Panc1 (cell line): ENCODE data around the gene C14orf132. TPM values are rescaled to one million over a fixed set of nuclear protein-coding genes. Genes with fewer than 3 reads are reported as not detected.

Source experiments
- ATAC-seq: fragments of 200-7000 bp; cut with Tn5 transposase; 2 replicates; pipeline ENCODE4 v1.9.1; 2020; ENCODE audit warnings: mild to moderate bottlenecking, moderate library complexity
- BruUV-seq: library from RNA; stranded (reverse); fragments of 400-500 nt; replicated peaks from 2 replicates; lab custom pipeline; 2021; lab: Mats Ljungman, UMichigan
- CTCF ChIA-PET: fragments of 300-600 bp; sonication (Branson Sonifier 250); formaldehyde crosslinking; loops from one replicate; lab custom pipeline; 2022; ENCODE audit warnings: antibody characterized with exemption; lab: Charles Lee
- POLR2A ChIA-PET: fragments of 300-600 bp; sonication (Branson Sonifier 250); formaldehyde crosslinking; loops from one replicate; lab custom pipeline; 2022; ENCODE audit warnings: antibody characterized with exemption; lab: Charles Lee
- DNase-seq: peaks from one replicate; pipeline ENCODE4 v3.0.0-alpha.2; 2010; ENCODE audit warnings: low read depth, low spot score
- H3K27ac ChIP-seq: 2 replicates; pipeline ENCODE4 v1.5.1; 2011; ENCODE audit warnings: mild to moderate bottlenecking, low read length, inconsistent platforms
- H3K27me3 ChIP-seq: fragments of 200-500 bp; sonication (Bioruptor generic); 2 replicates; pipeline ENCODE4 v1.6.0; 2014; ENCODE audit warnings: low read length, inconsistent platforms; ENCODE audit not compliant: control insufficient read depth, insufficient read depth
- H3K36me3 ChIP-seq: fragments of 200-500 bp; sonication (Bioruptor generic); 2 replicates; pipeline ENCODE4 v1.5.1; 2014; ENCODE audit warnings: inconsistent platforms, mild to moderate bottlenecking, low read length, moderate library complexity; ENCODE audit not compliant: control insufficient read depth, insufficient read depth
- H3K4me1 ChIP-seq: 2 replicates; pipeline ENCODE4 v1.5.1; 2011; ENCODE audit warnings: inconsistent platforms, mild to moderate bottlenecking, low read length, moderate library complexity; ENCODE audit not compliant: control insufficient read depth, insufficient read depth
- H3K4me3 ChIP-seq, 2 experiments: 2 replicates each; pipeline ENCODE4 v1.5.1; 2011 to 2012; ENCODE audit warnings: low read depth in 2 of 2, low read length in 2 of 2, mild to moderate bottlenecking in 2 of 2, inconsistent platforms in 1 of 2, moderate library complexity in 1 of 2
- H3K9me3 ChIP-seq: fragments of 200-500 bp; sonication (Bioruptor generic); 2 replicates; pipeline ENCODE4 v1.5.1; 2014; ENCODE audit warnings: low read depth, mild to moderate bottlenecking, inconsistent platforms, low read length, moderate library complexity; ENCODE audit not compliant: control insufficient read depth, insufficient read depth
- POLR2AphosphoS5 ChIP-seq: IDR thresholded peaks from 2 replicates; pipeline ENCODE4 v1.6.1; 2012; ENCODE audit warnings: mild to moderate bottlenecking, low read depth, low read length, moderate library complexity
- SIN3A ChIP-seq: IDR thresholded peaks from 2 replicates; pipeline ENCODE4 v1.6.1; 2012; ENCODE audit warnings: low read depth, mild to moderate bottlenecking, low read length, moderate library complexity, borderline replicate concordance; ENCODE audit not compliant: insufficient read depth
- TCF7L2 ChIP-seq: IDR thresholded peaks from 2 replicates; pipeline ENCODE4 v1.6.1; 2011; ENCODE audit warnings: mild to moderate bottlenecking, low read depth, low read length, inconsistent platforms
- in situ Hi-C: cut with HindIII; loops from 2 replicates; pipeline ENCODE4 v1.10.0; 2016; ENCODE audit warnings: low sequenced_read_pairs, low pct_unique_long_range_greater_than_20kb
- intact Hi-C: fragments of 100-400 bp; cut with micrococcal nuclease; formaldehyde crosslinking; loops from one replicate; pipeline ENCODE4 v1.10.0; 2022; ENCODE audit not compliant: unreplicated experiment
- total RNA-seq: library from RNA; stranded (reverse); gene quantifications from one replicate; pipeline ENCODE4 v1.2.1, GENCODE V29; 2021; ENCODE audit not compliant: unreplicated experiment
- TF ChIP-seq, protein P1 (sequence below): fragments of 450-650 bp; IDR thresholded peaks from 2 replicates; pipeline ENCODE4 v1.5.1; 2017; ENCODE audit warnings: mild to moderate bottlenecking
- TF ChIP-seq, protein P2 (sequence below), 2 experiments: IDR thresholded peaks; 2 replicates each; pipeline ENCODE4 v1.6.1; 2011 to 2012; ENCODE audit warnings: low read depth in 2 of 2, control low read depth in 1 of 2, low read length in 1 of 2, mild to moderate bottlenecking in 1 of 2, moderate library complexity in 1 of 2; ENCODE audit not compliant: insufficient read depth in 1 of 2

C14orf132 gene
- total RNA-seq, 1 experiment from 2014 or later, result 23.0 TPM

DNA sequence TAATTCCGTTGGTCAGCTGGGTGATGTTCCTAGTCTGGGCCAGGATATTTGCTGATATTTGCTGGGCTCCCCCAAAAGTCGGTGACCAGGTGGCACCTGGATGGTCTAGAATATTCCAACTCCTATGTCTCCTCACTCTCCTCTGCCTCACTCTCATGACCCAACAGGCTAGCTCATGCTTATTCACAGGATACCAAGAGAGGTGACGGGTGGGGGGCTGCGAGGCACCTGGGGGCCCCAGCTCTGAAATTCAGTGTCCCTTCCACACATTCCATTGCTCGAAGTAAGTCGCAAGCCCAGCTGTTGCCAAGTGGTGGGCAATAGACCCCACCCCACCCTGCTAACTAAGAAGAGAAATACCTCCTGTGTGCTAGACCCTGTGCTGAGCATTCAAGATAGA is 67.7 kb downstream of the C14orf132 start:
- H3K36me3 ChIP-seq, result no peaks in the 10 kb centered on the region
- H3K9me3 ChIP-seq, result no peaks in the 10 kb centered on the region
- no TSS peak for BruUV-seq
- DNase-seq, result no peak
- H3K4me1 ChIP-seq, result no peaks in the 10 kb centered on the region
- ATAC-seq, result no peak
- H3K27ac ChIP-seq, result no peak overlapping the region
- in situ Hi-C loops (no loop called here), intact Hi-C loops (no loop called here)
- no peaks in the 10 kb centered on the region for H3K27me3 ChIP-seq
- ChIA-PET CTCF (no interaction called here), POLR2A (no interaction called here)
- TF ChIP-seq, protein P1, sequence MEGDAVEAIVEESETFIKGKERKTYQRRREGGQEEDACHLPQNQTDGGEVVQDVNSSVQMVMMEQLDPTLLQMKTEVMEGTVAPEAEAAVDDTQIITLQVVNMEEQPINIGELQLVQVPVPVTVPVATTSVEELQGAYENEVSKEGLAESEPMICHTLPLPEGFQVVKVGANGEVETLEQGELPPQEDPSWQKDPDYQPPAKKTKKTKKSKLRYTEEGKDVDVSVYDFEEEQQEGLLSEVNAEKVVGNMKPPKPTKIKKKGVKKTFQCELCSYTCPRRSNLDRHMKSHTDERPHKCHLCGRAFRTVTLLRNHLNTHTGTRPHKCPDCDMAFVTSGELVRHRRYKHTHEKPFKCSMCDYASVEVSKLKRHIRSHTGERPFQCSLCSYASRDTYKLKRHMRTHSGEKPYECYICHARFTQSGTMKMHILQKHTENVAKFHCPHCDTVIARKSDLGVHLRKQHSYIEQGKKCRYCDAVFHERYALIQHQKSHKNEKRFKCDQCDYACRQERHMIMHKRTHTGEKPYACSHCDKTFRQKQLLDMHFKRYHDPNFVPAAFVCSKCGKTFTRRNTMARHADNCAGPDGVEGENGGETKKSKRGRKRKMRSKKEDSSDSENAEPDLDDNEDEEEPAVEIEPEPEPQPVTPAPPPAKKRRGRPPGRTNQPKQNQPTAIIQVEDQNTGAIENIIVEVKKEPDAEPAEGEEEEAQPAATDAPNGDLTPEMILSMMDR, result no peak
- TF ChIP-seq POLR2AphosphoS5 (no peak), TCF7L2 (no peak), SIN3A (no peak)
- TF ChIP-seq, protein P2, sequence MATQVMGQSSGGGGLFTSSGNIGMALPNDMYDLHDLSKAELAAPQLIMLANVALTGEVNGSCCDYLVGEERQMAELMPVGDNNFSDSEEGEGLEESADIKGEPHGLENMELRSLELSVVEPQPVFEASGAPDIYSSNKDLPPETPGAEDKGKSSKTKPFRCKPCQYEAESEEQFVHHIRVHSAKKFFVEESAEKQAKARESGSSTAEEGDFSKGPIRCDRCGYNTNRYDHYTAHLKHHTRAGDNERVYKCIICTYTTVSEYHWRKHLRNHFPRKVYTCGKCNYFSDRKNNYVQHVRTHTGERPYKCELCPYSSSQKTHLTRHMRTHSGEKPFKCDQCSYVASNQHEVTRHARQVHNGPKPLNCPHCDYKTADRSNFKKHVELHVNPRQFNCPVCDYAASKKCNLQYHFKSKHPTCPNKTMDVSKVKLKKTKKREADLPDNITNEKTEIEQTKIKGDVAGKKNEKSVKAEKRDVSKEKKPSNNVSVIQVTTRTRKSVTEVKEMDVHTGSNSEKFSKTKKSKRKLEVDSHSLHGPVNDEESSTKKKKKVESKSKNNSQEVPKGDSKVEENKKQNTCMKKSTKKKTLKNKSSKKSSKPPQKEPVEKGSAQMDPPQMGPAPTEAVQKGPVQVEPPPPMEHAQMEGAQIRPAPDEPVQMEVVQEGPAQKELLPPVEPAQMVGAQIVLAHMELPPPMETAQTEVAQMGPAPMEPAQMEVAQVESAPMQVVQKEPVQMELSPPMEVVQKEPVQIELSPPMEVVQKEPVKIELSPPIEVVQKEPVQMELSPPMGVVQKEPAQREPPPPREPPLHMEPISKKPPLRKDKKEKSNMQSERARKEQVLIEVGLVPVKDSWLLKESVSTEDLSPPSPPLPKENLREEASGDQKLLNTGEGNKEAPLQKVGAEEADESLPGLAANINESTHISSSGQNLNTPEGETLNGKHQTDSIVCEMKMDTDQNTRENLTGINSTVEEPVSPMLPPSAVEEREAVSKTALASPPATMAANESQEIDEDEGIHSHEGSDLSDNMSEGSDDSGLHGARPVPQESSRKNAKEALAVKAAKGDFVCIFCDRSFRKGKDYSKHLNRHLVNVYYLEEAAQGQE (IDR thresholded peaks at IDR 0.05; ENCODE audit: insufficient read depth in 1 of 2, low read depth in 2 of 2, low read length in 1 of 2), result no peak
- H3K4me3 ChIP-seq, result no peak overlapping the region

DNA sequence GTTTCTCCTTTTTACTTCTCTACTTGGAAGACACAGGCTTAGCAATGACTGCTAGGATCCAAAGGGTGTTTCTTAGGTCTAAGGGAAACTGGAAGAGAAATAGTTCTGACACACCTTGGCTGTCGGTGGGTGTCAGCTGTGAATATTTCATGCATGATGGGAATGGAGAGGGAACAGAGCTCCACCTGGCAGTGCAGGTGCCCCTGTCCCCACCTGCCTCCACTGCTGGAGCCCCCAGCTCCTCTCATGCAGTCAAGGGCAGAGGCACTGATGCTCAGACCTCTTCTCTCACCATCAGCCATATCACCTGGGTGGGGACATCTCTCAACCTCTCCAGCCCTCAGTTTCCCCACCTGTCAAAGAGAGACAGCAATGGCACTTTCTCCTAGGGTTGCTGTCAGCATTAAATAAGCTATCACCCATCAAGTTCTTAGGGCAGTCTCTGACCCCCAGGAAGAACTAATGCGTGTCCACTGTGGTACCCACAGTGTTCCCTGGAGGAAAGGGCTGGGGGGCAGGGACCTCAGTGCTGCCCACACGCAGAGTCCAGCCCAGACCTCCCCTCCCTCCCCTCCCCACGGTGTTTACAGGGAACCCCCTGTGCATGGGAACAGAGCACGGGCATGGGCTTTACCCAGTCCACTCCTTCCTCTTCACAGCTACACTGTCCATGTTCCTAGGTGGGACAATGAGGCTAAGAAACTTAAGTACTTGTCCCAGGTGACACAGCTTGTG is 69.1 kb downstream of the C14orf132 start:
- BruUV-seq, result no TSS peak
- H3K36me3 ChIP-seq, result no peaks in the 10 kb centered on the region
- ATAC-seq (no peak), DNase-seq (no peak)
- POLR2A ChIA-PET, result interaction anchor here (0.5 kb wide), 1 partner anchor 69 kb away, joined by 10 read pairs; the partner anchor contains the start of gene C14orf132
- H3K9me3 ChIP-seq, result no peaks in the 10 kb centered on the region
- in situ Hi-C loops (no loop called here), intact Hi-C loops (no loop called here)
- TF ChIP-seq TCF7L2 (no peak), SIN3A (no peak), POLR2AphosphoS5 (no peak)
- TF ChIP-seq, protein P1, result no peak
- TF ChIP-seq, protein P2 (IDR thresholded peaks at IDR 0.05; ENCODE audit: insufficient read depth in 1 of 2, low read depth in 2 of 2, low read length in 1 of 2), result no peak
- H3K27ac ChIP-seq, result no peak overlapping the region
- H3K27me3 ChIP-seq, result no peaks in the 10 kb centered on the region
- CTCF ChIA-PET, result no interaction called here
- no peak overlapping the region for H3K4me3 ChIP-seq
- no peaks in the 10 kb centered on the region for H3K4me1 ChIP-seq
